GM21576 (cell line): ENCODE data around the gene EXOC4.

Experiments used
- ATAC-seq: cut with Tn5 transposase; IDR thresholded peaks from one replicate; pipeline ENCODE4 v1.9.1; 2021; ENCODE audit warnings: mild to moderate bottlenecking, moderate library complexity; ENCODE audit not compliant: unreplicated experiment

The EXOC4 gene

DNA sequence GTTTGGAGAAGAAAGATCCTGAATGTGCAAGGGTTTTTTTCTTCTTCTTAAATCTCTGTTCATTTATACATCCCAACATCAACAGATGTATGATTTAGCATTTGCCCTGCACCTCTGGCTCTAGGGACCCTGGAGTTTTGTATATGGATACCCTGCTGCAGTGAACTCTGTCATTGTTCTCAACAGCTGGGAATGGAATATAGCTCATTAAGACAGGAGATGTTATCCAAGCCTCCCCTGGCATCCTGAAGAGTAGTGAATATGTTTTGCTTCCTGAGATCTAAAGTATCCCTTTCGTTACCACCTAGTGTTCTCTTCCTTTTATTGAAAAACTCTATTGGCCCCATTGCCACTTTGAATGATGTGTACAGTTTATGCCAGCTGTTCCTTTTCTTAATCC, 275.9 kb downstream of the EXOC4 start:
- no peak for ATAC-seq

DNA sequence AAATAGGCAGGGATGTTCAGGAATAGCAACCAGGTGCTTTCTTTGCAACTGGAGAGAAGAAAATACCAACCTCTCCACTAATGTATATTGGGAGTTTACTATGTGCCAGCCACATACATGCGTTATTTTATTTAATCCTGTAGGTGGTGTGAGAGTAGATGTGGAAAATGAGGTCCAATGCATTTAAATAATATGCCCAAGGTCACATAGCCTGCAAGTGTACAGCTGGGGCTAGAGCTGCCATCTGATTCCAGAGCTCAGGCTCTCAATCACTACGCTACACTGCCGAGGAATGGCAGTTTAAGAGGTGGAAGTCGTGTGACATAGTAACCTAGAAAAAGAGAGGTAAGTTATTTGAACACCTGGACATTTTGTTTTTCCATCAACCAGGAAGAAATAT, 277.0 kb downstream of the EXOC4 start:
- no peak for ATAC-seq

DNA sequence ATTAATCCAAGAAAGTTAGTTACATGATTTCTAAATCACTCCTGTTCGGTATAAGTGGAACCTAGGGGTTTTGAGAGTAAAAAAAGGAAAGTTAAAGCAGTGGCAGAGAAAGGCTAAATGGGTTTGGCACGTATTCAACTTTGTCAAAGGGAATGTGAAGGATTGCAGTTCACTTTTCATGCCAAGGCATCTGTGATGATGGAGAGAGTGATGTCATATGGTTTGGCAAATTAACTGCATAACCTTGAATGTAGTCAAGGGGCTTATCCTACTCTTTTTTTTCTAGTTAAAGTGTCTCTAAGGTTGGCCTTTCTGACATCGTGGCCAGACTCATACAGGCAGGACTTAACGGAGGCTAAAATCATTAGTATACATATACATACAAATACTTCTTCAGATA, 277.8 kb downstream of the EXOC4 start:
- ATAC-seq, result no peak

DNA sequence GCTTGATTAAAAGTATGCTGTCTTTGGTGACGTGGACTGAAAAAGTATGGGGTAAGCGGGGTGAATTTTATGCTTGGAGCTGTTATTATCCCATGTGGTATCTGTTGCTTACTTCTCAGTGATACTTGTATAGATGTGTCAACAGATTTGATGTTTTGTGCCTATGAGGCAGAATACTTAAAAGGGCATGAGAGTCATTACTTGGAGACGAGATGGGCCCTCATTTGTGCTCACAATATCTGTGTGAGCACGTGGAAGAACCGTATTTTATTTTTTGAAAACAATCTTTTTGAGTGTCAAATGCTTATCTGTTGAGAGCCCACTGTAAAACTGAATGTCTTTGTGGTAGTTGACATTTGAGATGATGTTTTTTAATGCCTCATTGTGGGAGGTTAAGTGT, 281.9 kb downstream of the EXOC4 start:
- no peak for ATAC-seq

DNA sequence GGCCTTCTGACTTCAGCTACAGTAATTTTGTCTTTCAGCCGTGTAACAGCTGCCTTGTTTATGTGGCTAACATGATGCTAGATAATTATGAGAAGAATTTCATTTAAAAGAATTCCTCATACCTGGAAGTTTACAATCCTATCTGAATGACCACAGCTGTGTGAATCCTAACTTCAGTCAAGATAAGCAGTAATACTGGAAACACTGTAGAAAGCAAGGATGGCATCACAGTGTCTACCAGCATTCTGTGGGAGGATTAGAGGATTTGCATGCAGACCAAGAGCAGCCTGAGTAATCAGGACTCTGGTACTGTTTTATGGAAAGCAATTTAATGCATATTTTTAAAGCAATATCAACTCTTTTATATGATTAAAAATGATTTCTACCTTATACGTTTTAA, 282.4 kb downstream of the EXOC4 start:
- no peak for ATAC-seq

DNA sequence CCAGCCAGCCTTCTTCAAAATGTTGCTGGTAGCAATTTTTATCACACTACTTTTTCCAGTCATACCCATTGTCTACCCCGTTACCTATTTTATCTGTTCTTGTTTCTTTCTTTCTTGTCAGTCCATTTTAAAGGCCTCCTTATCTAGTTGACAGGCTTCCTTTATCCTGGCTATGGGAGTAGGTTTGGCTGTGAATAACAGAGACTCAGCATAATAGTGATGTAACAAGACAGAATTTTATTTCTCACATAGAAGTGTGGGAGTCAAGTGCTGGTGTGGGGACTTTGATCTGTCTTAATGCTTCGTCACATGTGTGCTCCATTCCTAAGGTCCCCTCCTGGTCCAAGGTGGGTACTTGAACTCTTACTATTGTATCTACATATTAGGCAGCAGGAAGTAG, 283.6 kb downstream of the EXOC4 start:
- no peak for ATAC-seq

DNA sequence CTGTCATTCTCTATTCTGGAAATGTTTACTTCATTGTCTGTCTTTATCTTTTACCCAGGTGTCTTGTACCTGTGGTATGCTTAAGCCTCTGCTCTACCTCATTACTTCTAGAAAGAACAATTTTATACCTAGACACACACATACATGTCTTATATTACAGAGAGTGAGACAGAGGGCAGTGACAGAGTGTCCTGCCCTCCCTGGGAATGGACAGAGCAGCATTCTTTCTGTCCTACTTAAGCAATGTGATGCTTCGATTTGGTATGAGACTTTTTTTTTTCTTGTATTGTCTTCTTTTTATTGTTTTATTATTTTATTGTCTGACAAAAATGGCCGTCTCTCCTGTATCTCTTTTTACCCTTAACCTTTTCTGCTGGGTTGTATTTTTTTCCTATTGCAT, 286.1 kb downstream of the EXOC4 start:
- ATAC-seq, result no peak

DNA sequence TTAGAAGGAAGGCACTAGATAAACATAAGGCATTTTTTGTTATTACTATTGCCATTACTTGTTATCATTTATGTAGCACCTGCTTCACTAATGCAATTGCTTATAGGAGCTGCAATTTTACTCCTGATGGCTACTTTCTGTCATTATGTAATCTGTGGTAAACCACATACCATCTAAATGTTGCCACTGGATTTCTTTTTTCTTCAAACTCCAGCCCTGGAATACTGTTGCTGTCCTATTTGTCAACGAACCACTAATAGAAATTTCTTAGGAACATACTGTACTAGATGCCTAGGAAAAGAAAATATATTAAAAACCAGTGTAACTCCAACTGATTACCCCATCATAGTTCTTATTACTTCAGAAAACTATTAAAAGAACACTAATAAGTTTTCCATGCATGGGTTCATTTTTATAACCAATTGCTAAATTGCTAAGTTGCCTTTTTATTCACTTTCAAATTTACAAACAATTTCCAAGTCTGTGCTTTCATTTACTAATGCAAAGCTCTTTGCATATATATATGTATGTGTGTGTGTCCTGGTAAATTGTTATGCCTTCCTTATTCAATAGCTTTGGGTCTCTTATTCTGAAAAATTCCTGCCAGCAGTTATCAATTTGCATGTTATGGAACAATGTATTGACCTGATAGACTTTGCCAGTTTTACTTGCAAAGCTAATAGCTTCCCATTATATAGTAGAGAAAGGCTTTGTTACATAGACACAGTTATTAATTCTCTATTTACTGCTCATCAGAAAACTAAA, 287.4 kb downstream of the EXOC4 start:
- no peak for ATAC-seq

DNA sequence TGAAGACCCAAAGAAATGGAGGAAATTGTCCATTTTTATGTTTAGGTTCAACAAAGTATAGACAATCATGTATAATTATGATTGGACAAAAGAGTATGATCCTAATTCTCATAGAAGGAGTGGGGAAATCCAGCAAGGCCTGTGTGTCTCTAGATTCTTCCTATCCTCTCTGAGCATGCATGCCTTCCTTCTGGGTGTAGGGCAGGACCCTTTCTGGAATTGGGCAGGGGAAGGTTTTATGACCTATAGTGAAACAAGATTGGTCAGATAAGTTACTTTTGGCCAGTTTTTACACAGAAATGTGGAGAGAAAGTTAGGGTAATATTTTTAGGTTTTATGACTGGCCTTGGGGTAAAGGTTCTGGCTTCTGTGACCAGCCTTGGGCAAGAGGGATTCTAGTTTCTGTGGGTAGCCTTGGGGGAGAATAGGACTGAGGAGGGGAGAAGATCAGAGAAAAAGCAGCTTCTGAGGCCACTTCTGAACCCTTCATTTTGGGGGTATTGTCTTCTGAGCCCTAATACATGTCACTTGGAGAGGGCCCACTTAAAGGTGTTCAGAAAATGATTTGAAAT, 289.4 kb downstream of the EXOC4 start:
- no peak for ATAC-seq

DNA sequence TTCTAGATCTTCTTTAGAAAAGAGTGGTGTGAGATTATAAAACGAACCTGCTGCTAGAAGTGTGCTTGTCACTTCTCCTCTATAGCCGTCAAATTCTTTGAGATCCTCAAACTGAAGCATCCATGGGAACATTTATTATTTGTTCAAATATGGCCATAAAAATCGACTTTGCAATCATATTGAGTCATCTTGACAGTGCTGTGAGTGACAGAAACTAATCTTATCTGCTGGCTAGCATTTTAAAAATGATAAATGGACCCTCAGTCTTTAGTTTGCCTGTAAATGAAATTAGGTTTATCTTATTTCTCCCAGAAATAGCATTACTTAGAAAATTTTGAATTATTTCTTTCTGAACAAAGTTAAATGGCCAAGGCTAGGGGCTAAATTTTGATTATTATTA, 290.8 kb downstream of the EXOC4 start:
- no peak for ATAC-seq

DNA sequence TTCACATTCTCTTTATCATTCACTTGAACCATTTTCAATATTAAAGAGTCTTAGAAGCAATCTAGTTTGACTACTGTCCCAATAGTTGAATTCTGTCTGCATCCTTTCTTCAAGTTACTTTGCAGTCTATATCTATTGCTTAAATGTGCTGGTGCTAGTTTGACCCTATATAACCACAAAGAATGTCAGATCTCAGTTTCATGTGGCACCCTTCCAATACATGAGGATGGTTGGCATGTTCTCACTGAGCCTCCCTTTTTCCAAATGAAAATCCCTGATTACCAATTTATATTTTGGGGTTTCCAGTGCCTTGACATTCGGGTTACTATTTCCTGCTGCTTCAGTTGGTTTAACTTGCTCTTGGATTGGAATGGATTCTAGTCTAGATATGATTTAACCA, 292.7 kb downstream of the EXOC4 start:
- ATAC-seq, result no peak

DNA sequence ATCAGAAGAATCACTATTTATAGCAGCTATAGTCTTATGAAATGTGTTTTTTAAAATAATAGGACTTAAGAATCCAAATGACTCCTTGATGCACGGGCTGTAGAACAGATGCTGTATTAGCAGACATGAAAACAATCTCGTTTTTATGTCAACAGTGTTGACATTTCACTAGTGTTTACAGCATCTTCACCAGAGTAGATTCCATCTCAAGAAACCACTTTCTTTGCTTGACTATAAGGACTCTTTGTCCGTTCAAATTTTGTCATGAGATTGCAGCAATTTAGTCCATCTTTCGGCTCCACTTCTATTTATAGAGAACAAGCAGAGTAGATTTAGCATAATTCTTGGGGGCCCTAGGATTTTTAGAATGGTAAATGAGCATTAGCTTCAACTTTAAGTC, 295.1 kb downstream of the EXOC4 start:
- ATAC-seq, result no peak

DNA sequence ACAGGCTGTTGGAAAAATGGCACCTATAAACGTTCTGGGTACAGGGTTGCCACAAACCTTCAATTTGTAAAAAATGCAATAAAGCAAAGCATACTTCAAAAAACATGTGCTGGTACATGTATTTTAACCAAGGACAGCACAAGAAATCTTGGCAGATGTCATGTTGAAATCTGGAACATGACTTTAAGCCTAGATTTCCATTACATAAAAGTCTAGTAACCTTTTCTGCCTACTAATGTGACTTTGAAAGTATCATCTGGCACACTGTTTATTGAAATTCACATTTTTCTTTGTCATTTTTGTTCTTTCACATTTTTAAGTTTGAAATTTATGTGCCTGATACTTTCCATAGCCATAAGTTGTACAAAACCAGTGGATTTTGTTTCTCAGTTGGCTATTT, 296.8 kb downstream of the EXOC4 start:
- ATAC-seq, result no peak

DNA sequence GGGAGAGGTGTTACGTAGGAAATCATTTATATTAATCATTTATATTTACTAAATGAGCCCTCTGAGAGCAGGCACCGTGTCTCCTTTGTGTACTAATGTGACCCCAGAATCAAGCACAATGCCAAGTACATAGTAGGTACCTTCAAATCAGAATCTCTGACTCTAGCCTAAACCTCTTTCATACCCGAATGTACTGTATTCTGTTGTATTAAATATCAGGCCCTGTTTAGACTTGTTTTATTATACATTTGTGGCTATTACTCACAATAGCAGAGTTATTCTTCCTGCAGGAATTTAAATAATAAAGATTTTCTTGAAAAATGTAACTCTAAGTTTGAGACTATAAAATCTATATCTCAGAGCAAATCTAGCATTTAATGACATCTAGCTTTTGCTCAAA, 297.3 kb downstream of the EXOC4 start:
- ATAC-seq, result no peak

DNA sequence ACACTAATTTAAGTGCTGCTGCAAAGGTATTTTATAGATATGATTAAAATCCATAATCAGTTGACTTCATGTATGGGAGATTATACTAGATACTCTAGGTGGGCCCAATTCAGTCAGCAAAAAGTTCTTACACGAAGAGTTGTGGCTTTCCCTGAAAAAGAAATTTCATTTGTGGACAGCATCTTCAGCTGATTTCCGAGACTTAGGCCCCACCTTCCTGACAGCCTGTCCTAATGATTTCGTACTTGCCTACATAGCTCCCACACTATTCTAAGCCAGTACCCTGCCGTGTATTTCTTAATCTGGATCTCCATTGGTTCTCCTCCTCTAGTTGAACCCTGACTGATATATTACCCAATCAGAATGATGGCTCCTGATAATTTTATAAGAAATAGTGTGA, 297.9 kb downstream of the EXOC4 start:
- ATAC-seq, result no peak

DNA sequence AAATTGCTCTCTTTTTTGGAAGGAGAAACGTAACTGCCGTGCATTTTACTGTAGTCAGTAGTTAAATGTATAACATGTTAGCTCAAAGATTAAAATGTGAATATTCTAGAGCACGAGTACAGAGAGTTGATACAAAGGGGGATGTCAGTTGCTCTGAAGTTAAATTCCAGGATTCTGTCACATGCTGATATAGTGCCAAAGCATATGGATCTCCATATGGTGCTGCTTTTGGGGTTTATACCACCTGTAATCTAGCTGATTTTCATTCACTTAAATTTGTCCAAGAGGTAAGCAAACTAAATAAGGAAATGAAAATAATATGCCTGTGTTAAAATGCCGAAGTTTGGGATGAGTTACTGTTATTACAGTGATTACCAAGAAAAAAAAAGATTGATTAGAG, 298.6 kb downstream of the EXOC4 start:
- no peak for ATAC-seq

DNA sequence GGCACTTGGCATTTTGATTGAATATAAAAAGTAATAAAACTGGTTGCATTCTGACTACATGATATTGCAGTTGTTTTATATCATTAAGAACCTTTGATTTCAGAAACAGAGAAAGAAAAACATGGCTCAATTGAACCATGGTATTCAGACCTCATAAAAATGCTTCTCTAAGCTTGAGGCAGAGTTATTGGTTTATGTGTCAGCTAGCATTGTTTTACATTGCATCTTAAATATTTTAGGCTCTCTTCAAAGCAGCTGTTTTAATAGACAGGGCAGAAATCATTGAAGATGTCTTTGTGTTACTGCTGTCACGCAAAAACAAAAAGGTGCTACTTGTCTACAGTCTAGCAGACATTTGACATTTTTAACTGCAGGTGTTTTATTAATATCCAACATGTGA, 299.2 kb downstream of the EXOC4 start:
- no peak for ATAC-seq

DNA sequence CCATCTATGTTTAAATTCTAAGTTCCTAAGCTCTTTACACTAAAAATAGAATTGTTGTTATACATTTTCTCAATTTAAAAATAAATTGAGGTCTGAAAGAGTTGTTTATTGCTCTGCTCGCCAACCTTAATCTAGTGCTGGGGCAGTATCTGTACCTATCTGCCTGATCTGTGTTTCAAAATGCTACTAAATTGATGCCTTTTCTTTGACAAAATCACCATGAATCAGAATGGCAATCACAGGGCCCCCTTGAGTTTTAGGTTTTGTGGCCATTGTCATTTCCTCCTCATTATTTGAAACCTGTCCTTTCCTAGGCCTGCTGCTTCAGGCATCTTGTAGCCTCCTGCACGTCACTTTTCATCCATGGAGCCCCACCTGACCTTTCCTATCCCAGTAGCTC, 301.5 kb downstream of the EXOC4 start:
- ATAC-seq, result no peak

DNA sequence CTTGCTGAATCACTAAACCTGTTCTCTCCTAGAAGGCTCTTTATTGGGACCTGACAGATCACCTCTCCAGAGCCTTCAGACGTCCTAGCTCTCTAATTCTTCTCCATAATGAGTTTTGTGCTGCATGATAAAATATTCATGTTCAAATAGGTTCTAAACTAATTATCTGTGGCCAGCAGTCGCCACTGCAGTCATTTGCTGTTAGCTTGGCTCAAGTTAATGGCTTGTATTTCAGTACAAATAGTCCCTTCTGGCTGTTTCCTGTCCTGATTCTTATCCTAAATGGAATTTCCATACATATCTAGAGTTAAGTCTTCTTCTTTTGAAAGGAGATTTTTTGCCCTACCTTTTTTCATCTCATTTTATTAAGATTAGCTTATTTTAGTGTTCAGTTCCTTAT, 303.2 kb downstream of the EXOC4 start:
- ATAC-seq, result no peak

DNA sequence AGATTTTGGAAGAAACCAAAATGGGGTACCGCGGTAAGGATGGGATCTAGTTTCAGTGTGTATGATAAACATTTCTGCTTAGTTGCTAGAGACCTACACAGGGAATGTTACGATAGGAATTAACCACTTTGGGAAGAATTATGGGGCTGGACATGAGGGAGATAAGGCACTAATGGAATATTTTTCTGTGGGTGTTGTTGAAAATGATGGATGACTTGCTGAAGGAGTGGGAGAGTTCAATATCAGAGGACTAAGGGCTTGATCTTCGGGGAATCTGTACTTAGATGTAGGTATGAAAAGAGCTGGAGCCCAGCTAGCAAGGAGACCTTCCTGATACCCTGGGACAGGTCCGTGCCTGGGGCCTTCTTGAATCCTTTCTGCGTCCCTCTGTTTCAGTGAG, 303.7 kb downstream of the EXOC4 start:
- no peak for ATAC-seq

DNA sequence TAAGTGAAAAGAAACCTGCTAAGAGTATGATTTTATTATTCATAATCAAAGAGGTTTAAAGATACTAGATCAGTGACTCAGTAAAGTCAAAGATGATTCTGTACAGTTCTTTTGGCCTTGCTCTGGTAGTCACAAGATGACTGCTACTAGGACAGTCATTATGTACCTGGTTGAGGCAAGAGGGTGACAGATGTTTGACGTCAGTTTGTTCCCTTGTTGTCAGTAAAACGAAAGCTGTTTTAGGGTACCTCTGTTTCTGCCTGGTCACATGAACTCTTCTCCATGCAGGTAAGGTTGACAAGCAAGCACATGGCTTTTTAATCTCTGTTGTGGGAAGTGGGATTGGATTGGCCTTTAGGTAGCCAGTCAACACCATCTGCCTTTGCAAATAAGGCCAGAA, 308.0 kb downstream of the EXOC4 start:
- ATAC-seq, result no peak

DNA sequence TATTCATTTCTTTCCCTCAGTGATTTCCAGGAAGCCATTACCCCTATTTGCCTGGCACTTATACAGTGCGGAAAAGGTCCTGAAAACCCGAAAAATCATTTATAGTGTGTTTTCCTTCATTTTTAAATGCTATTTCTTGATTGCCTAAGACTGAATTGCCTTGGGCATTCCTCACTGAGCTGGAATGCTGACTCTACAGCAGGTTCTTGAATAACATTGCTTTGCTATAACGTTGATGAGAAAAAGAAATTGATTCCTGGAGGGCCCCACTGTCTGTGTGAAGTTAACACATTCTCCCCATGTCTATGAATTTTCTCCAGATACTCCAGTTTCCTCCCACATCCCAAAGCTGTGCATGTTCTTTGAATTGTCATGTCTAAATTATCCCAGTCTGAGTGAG, 308.5 kb downstream of the EXOC4 start:
- ATAC-seq, result no peak

DNA sequence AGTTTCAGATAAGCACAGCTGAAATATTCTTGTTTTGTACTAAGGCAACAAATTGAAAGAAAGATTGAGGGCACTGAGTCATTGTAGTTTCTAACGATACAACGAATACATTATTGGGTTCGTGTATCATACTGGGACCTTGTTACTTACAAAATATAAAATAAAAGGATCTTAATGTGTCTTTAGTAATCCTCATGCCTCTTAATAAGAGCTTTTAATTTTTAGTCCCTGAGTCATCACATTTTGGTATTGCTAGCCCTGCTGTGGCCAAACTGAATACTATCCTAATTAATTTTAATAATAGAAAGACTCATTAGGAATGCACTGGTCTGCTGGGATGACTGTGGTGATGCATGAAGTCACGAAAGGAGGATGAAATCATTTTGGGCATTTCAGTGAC, 309.7 kb downstream of the EXOC4 start:
- ATAC-seq, result no peak
